GM21619 (cell line): ENCODE data around the gene MEGF10.

Source experiments
- ATAC-seq: cut with Tn5 transposase; IDR thresholded peaks from one replicate; pipeline ENCODE4 v1.9.1; 2021; ENCODE audit not compliant: unreplicated experiment

Gene MEGF10

DNA sequence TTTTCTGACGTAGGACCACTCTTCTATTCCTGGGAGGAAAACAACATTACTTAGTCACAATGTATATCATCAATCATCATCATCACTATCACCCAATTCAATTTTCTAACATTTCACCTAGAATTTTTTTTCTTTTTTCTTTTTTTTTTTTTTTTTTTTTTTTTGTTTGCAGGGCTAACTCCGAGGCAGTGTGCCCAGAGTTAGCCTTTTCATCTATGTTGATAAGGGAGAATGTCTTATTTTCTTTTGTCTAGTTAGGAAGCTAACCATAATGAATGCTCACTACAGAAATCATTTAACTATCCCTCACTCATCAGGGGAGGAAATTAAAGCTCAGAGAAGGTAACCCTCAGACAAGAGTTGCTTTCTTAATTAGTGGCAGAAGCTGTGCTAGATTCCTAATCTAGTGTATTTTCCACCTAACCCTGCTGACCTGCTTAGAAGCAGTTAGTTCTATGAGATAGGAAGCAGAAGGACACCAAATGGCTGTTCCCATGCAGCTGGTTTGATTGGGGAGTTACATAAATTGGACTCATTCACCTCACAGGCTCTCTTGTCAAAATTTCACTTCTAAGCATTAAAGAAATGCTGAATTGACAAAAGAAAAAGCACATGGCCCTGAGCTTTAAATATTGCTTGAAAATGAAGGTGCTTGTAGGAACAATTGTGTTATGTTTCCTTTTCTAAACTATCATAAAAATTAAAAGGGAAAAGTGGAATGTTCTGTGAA, 218.2 kb downstream of the MEGF10 start:
- no peak for ATAC-seq
